Stromal cell of bone marrow (primary cell): Measurements from ENCODE around the gene TBC1D2.
"Not testable (repeated sequence)": the region's sequence is repeated elsewhere in the genome, so short reads cannot be mapped to it uniquely, and the experiment has no call there.

Source experiments
- DNase-seq: peaks from one replicate; pipeline ENCODE4 v3.0.0-alpha.2; 2012; ENCODE audit warnings: low read depth

The TBC1D2 gene

GRCh38 chr9:98272083-98272482, 16.6 kb upstream of the TBC1D2 start:
- no peak for DNase-seq

DNA sequence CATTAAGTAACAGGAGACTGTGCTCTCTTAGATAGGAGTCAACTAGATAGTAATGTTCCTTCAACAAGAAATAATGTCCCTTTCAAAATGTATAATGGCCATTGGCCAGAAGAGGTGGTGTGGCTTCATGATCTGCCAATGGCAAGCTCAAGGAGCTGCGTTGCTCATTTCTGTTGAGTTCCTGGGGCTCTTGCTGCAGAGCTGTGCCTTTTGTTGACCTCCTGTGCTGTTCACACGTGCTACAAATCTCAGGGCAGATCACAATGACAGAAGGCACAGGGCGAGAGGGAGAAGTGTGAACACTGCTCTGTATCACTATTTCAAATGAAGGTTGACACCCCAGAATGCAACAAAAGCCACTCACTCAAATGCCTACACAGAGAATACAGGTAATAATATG, 16.0 kb upstream of the TBC1D2 start:
- no peak for DNase-seq

GRCh38 chr9:98270284-98270683, 14.8 kb upstream of the TBC1D2 start:
- DNase-seq, result not testable (repeated sequence)

DNA sequence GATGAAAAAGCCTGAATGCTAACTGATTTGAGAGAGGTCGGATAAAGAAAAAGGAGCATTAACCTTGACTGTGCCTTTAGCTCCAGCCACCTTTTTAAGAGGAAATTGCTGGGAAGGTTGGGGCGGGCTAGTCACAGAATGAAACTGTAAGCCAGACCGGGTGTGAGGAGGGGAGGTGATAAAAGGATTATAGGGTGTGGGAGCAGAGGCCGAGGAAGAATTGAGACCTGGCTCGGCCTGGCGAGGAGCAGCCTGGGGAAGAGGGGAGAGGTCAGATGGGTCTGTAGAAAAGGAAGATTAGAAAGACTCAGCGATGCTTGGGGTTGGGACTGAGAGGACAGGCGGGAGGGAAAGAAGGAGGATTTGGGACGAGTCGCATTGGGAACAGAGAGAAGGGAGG, 14.2 kb upstream of the TBC1D2 start:
- not testable (repeated sequence) for DNase-seq

- not testable (repeated sequence) for DNase-seq
Observed at GRCh38 chr9:98267556-98267955, 12.1 kb upstream of the TBC1D2 start.

DNA sequence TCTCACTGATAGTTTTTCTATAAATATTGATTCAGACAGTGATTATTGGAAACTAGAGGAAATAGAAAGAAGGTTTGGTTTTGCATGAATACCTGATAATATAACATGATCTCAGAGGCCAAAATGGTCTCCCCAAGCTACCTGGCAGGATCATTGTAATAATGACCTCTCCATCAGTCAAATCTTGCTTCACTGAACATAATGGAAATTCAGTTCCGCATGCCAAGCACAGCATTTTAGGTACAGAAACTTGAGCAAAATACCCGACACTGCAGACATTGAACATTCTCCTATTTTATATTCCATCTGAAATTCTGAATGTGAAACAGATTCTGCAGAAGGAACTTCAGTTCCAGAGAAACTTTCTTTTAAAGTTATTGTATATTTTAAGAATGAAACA, 9.1 kb upstream of the TBC1D2 start:
- no peak for DNase-seq

- DNase-seq, result peak; percentile 52
Observed at GRCh38 chr9:98263482-98264357, 8.3 kb upstream of the TBC1D2 start.

GRCh38 chr9:98263080-98263479, 7.6 kb upstream of the TBC1D2 start:
- no peak for DNase-seq

DNA sequence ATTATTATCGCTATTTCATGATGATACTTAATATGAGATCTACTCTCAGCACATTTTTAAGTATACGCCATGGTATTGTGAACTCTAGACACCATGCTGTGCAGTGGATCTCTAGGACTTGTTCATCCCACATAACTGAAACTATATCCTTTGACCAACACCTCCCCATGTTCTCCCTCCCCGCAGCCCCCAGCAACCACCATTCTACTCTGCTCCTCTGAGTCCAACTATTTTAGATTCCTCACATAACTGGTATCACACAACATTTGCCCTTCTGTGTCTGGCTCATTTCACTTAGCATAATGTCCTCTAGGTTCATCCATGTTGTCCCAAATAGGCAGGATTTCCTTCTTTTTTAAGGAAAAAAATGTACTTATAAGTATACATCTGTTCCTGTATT, 6.6 kb upstream of the TBC1D2 start:
- no peak for DNase-seq

GRCh38 chr9:98260635-98261034, 5.2 kb upstream of the TBC1D2 start:
- no peak for DNase-seq

DNA sequence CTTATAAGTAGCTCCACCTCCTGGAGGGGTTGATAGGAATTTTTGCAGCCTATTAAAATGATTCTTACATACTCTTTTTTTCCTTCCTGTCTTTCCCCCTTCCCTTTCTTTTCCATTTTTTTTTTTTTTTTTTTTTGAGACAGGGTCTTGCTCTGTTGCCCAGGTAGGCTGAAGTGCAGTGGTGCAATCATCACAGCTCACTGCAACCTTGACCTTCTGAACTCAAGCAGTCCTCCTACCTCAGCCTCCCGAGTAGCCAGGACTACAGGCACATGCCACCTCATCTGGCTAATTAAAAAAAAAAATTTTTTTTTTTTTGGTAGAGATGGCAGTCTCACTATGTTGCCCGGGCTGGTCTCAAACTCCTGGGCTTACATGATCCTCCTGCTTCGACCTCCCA, 4.3 kb upstream of the TBC1D2 start:
- DNase-seq, result no peak

- DNase-seq, result no peak
Observed at GRCh38 chr9:98256756-98257155, 1.3 kb upstream of the TBC1D2 start.

GRCh38 chr9:98255061-98255577, 330 bp downstream of the TBC1D2 start:
- DNase-seq, result no peak

DNA sequence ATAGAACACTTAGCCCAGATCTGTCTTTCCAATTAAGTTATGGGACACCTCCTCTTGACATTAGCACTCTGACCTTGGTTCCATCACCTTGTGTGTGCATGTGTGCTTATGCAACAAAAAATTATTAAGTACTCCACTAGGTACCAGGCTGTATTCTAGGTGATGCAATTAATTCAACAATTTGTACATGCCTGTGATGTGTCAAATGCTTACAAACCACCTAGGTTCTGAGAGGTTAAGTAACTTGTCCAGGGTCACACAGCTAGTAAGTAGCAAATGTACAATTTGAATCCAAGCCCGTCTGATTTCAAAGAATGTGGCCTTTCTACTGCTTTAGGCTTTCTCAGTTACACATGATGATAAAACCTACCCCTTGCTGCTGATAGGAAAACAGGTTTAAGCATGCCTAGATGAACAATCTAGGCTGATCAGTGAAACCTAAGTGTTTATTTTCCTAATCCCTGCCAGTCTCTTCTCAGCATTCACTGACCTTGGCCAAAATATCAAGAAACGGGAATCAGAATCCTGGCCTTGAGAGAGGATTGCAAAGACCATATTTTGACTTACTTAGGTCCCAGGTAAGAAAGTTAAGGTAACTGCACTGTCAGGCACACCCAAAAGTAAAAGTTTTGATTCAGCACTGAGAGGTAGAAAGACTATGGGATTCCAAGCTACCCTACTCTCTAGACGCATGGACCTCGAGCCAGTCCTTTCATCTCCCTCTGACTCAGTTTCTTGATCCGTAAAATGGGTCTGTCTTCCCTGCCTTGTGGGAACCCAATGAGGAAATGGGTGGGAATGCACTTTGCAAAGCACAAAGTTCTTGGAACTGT, 1.0 kb downstream of the TBC1D2 start:
- no peak for DNase-seq

- DNase-seq, result no peak
Observed at GRCh38 chr9:98253565-98253964, 1.9 kb downstream of the TBC1D2 start.

- DNase-seq, result peak; percentile 57
Observed at GRCh38 chr9:98251551-98251950, 3.9 kb downstream of the TBC1D2 start.

DNA sequence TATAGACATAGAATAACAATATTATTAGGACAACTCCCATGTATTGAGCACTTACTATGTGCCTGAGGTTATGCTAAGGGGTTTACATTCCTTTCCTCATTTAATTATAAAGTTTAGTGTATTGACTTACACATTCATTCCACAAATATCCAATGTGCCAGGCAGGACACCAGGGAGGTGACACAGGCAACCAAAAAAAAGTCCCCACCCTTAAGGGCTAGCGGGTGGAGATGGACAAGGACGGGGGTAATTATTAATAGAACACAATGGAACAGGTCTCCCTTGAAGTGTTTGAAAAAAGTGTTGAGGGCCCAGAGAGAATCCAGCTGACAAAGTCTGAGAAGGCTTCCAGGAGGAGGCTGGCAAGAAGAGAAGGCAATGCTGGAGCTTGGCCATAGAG, 5.7 kb downstream of the TBC1D2 start:
- DNase-seq, result no peak

DNA sequence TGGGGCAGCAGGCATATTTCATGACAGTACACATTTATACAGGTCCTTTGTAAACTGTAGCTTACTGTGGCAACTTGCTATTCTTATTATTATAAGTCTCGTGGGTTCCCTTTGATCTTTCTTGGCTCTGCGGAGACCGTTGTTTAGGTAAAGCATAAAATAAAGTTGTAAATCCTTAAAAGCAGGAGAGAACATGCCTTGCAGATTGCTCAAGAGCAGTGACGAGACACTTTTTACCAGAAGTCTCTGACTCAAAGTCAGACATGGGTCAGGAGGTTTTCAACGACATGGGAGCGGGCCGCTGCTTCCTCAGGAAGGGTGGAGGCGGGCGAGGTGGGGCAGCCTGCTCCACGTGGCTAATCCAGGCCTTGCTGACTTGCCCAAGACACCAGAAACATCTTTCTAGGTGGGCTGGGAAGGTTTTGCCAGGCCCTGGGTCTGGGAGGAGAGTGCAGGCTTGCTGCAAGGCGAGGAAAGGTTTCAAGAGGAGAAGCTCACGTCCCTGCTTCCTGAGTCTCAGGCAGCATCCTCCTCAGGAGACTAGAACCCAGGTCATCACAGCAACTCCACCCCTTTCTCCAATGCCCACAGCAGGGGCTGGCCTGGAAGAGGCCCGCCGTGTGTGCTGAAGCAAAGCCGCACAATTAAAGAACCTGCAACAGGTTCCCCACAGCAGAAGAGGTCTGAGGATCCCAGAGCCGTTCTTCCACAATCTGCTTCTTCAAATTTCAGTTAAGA, 6.5 kb downstream of the TBC1D2 start:
- peak; percentile 95 for DNase-seq

- no peak for DNase-seq
Observed at GRCh38 chr9:98247831-98248657, 7.4 kb downstream of the TBC1D2 start.

DNA sequence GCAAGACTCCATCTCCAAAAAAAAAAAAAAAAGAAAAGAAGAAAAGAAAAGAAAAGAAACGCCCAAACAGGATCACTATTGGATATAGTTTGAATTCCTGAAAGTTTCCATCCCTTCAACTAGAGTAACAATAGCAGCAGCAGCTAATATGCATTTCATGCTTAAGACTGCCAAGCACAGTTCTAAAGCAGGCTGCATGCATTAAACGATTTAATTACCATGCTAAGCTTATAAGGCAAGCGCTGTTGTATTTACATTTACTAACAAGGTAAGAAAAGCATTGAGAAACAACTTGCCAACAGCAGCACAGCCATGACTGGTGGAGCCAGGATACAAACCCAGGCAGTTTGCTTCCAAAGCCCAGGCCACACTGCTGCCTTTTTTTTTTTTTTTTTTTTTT, 13.0 kb downstream of the TBC1D2 start:
- DNase-seq, result no peak
